Liver (tissue), 3 donors: Measurements from ENCODE around the gene MSMP.

Experiments
- HNF4G ChIP-seq: IDR thresholded peaks from 2 replicates; pipeline ENCODE4 v1.6.1; 2016; ENCODE audit warnings: antibody characterized with exemption
- JUND ChIP-seq, 2 donors: IDR thresholded peaks; 2 replicates each; pipeline ENCODE4 v1.6.1; 2016; ENCODE audit warnings: antibody characterized with exemption in 2 of 2
- SP1 ChIP-seq: IDR thresholded peaks from 2 replicates; pipeline ENCODE4 v1.6.1; 2018; ENCODE audit warnings: antibody characterized with exemption, mild to moderate bottlenecking
- TAF1 ChIP-seq: conservative IDR thresholded peaks from 2 replicates; pipeline ENCODE4 v1.6.1; 2016; ENCODE audit warnings: antibody characterized with exemption, mild to moderate bottlenecking
- YY1 ChIP-seq: IDR thresholded peaks from 2 replicates; pipeline ENCODE4 v1.6.1; 2016; ENCODE audit warnings: antibody characterized with exemption, mild to moderate bottlenecking
- TF ChIP-seq, protein P1 (sequence below): fragments of 150-350 bp; IDR thresholded peaks from 2 replicates; pipeline ENCODE4 v1.5.1; 2017; ENCODE audit warnings: improper control_type of control experiment, low read depth, low read length; ENCODE audit not compliant: missing input control
- TF ChIP-seq, protein P2 (sequence below): IDR thresholded peaks from 2 replicates; pipeline ENCODE4 v1.6.1; 2016; ENCODE audit warnings: antibody characterized with exemption
- TF ChIP-seq, protein P3 (sequence below): IDR thresholded peaks from 2 replicates; pipeline ENCODE4 v1.6.1; 2016; ENCODE audit warnings: antibody characterized with exemption, mild to moderate bottlenecking
- TF ChIP-seq, protein P4 (sequence below): IDR thresholded peaks from 2 replicates; pipeline ENCODE4 v1.6.1; 2016; ENCODE audit warnings: antibody characterized with exemption
- donor health status: healthy.
- donor health status: healthy.

GRCh38 chr9:35783418-35783817 is 29.3 kb upstream of the MSMP start:
- TF ChIP-seq, protein P1, sequence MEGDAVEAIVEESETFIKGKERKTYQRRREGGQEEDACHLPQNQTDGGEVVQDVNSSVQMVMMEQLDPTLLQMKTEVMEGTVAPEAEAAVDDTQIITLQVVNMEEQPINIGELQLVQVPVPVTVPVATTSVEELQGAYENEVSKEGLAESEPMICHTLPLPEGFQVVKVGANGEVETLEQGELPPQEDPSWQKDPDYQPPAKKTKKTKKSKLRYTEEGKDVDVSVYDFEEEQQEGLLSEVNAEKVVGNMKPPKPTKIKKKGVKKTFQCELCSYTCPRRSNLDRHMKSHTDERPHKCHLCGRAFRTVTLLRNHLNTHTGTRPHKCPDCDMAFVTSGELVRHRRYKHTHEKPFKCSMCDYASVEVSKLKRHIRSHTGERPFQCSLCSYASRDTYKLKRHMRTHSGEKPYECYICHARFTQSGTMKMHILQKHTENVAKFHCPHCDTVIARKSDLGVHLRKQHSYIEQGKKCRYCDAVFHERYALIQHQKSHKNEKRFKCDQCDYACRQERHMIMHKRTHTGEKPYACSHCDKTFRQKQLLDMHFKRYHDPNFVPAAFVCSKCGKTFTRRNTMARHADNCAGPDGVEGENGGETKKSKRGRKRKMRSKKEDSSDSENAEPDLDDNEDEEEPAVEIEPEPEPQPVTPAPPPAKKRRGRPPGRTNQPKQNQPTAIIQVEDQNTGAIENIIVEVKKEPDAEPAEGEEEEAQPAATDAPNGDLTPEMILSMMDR, result no peak
- TF ChIP-seq SP1 (no peak), TAF1 (no peak), JUND (IDR thresholded peaks at IDR 0.05) (no peak), HNF4G (no peak), YY1 (no peak)
- TF ChIP-seq, protein P2, sequence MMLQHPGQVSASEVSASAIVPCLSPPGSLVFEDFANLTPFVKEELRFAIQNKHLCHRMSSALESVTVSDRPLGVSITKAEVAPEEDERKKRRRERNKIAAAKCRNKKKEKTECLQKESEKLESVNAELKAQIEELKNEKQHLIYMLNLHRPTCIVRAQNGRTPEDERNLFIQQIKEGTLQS, result no peak
- TF ChIP-seq, protein P3, sequence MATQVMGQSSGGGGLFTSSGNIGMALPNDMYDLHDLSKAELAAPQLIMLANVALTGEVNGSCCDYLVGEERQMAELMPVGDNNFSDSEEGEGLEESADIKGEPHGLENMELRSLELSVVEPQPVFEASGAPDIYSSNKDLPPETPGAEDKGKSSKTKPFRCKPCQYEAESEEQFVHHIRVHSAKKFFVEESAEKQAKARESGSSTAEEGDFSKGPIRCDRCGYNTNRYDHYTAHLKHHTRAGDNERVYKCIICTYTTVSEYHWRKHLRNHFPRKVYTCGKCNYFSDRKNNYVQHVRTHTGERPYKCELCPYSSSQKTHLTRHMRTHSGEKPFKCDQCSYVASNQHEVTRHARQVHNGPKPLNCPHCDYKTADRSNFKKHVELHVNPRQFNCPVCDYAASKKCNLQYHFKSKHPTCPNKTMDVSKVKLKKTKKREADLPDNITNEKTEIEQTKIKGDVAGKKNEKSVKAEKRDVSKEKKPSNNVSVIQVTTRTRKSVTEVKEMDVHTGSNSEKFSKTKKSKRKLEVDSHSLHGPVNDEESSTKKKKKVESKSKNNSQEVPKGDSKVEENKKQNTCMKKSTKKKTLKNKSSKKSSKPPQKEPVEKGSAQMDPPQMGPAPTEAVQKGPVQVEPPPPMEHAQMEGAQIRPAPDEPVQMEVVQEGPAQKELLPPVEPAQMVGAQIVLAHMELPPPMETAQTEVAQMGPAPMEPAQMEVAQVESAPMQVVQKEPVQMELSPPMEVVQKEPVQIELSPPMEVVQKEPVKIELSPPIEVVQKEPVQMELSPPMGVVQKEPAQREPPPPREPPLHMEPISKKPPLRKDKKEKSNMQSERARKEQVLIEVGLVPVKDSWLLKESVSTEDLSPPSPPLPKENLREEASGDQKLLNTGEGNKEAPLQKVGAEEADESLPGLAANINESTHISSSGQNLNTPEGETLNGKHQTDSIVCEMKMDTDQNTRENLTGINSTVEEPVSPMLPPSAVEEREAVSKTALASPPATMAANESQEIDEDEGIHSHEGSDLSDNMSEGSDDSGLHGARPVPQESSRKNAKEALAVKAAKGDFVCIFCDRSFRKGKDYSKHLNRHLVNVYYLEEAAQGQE, result no peak
- TF ChIP-seq, protein P4, sequence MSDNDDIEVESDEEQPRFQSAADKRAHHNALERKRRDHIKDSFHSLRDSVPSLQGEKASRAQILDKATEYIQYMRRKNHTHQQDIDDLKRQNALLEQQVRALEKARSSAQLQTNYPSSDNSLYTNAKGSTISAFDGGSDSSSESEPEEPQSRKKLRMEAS, result no peak
